H7 (cell line): Measurements from ENCODE around the gene FKBP3. TPM values are rescaled to one million over a fixed set of nuclear protein-coding genes. Genes with fewer than 3 reads are reported as not detected.
A peak's percentile ranks its signal among the peaks of the same experiment; 100 is the strongest.
"Not testable (repeated sequence)": the region's sequence is repeated elsewhere in the genome, so short reads cannot be mapped to it uniquely, and the experiment has no call there.

ENCODE experiments used
- DNase-seq: peaks from one replicate; pipeline ENCODE4 v3.0.0; 2012
- H3K27me3 ChIP-seq: 2 replicates; pipeline ENCODE4 v1.6.0; 2011; ENCODE audit warnings: mild to moderate bottlenecking, low read length; ENCODE audit not compliant: control insufficient read depth, insufficient read depth
- H3K36me3 ChIP-seq: replicated peaks from 2 replicates; pipeline ENCODE4 v1.5.1; 2011; ENCODE audit warnings: low read length; ENCODE audit not compliant: control insufficient read depth, insufficient read depth
- H3K4me3 ChIP-seq: 2 replicates; pipeline ENCODE4 v1.5.1; 2011; ENCODE audit warnings: low read depth, mild to moderate bottlenecking, control low read depth, low read length, moderate library complexity; ENCODE audit not compliant: insufficient read depth
- total RNA-seq: library from RNA; depleted of rRNA; stranded (reverse); fragments of >200 nt; shearing (Covaris generic); gene quantifications from 2 replicates; pipeline ENCODE4 v1.2.3, GENCODE V29; 2014; rRNA removed

The FKBP3 gene
- total RNA-seq: 53.0 and 54.0 TPM in 2 replicates

DNA sequence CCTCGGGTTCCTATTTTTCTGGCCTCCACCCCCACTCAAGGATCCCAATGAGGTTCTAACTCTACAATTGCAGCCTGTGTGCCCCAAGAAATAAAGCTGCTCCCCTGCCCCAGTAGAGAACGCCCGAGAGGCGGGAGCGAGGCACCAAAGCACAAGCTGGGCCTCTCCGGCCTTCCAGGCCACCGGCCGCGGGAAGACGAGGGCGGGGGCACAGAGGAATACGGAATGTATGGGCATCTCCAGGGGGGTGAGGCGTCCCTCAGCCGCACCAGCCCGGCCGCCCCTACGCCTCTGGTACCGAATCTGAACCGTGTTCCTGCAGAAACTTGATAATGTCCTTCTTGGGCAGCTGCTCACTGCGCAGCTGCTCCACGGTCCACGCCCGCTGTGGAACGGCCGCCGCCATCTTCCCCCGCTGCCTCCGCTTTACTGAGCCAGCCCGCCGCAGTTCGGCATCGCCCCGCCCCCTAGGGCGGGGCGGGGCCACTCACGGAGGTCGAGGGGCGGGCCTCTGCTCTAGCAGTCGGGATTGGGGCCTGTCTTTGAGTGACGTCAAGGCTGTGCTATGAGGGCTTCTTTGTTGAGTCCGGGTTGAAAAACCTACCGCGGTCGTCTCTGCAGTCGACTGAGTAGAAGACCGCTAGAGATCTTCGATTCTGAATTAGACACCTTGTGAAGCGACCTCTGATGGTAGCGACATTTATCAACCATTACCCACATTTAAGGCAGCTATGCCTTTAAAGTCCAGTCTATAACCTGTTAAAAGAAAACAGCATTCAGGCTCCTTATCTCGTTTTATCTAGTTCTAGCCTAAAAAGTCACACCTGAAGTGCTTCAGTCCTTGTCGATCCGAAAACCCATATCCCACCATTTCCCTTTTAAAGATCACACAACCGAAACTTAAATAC is at the start of gene FKBP3:
Gene FKBP3 (minus strand): TSS at position 431 of the 908 bp plus-strand sequence. CDS start 25 bp downstream, at position 406.
- H3K4me3 ChIP-seq: peak within 1 kb of the TSS; percentile 95
- H3K27me3 ChIP-seq: no peaks in the 10 kb centered on the region
- peaks cover 1% of the 10 kb centered on the region; the same call in 1 of the 2 replicates for H3K36me3 ChIP-seq
- peak; percentile 97 for DNase-seq

DNA sequence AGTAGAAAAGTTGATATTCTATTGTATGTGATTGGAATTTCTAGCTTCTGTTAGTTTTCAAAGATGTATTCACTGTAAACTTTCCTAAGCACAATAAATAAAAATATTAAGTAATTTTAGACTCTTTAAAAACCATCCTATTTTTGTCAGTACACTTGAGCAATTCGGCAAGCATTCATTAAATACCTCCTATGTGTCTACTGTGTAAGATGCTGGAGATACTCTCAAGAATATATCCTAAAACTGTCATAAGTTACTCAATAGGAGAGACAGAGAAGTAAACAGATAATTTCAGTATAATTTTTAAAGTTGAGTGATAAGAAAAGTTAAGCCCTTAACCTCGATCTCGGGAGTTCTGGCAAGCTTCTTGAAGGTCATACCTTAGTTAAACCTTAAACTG is 47.5 kb upstream of the FKBP3 start:
- no peak for DNase-seq
- Histone ChIP-seq H3K4me3 (no peak overlapping the region), H3K36me3 (no peaks in the 10 kb centered on the region), H3K27me3 (no peaks in the 10 kb centered on the region)

DNA sequence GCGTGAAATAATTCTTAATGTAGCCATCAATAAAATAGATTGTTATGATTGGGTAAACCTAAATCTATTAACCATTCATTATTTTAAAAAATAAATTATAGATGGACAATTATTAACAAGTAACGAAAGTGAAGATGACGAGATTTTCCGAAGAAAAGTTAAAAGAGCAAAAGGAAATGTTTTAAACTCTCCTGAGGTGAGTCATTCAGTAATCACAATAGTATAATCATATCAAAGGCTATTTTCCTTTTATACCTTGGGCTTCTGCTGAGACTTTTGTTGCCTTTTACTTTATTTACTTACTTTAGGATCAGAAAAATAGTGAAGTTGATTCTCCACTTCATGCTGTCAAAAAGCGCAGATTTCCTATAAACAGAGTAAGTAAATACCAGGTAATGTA is 47.0 kb upstream of the FKBP3 start:
- Histone ChIP-seq H3K36me3 (no peaks in the 10 kb centered on the region), H3K27me3 (no peaks in the 10 kb centered on the region), H3K4me3 (no peak overlapping the region)
- no peak for DNase-seq

DNA sequence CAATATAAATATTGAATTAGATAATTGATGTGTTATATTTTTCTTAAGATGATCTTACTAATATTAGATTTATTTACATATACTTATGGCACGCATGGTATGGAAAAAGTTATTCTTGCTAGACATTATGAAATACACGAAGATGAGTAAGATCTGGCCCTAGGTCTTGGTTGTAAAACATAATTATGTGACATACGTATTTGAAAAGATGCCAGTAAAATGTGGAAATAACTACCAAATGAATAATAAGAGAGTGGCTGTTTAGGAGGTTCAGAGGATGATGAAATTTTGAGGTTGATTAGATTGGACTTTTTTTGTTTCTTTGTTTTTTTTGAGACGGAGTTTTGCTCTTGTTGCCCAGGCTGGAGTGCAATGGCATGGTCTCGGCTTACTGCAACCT is 42.8 kb upstream of the FKBP3 start:
- no peaks in the 10 kb centered on the region for H3K27me3 ChIP-seq
- DNase-seq: no peak
- H3K36me3 ChIP-seq: no peaks in the 10 kb centered on the region; the same call in 1 of the 2 replicates
- H3K4me3 ChIP-seq: no peak overlapping the region

DNA sequence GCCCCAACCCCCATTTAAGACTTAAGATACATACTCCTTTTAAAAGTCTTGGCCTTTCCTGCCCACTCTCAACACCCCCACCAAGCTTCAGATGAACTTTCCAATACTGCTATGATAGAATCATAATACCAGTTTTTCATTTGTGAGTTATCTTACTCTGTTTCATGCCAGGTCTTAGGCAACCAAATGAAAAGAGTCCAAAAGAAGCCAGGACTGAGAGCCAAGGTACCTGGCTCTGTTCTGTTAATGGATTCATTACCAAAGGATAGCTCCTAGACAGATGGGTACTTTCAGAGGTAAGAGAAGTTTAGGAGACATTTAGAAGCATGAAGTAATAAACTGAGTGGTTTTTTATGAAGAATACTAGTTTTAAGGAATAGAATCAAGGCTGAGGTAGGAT is 35.6 kb upstream of the FKBP3 start:
- Histone ChIP-seq H3K4me3 (no peak overlapping the region), H3K36me3 (peaks cover 5% of the 10 kb centered on the region), H3K27me3 (no peaks in the 10 kb centered on the region)
- no peak for DNase-seq

DNA sequence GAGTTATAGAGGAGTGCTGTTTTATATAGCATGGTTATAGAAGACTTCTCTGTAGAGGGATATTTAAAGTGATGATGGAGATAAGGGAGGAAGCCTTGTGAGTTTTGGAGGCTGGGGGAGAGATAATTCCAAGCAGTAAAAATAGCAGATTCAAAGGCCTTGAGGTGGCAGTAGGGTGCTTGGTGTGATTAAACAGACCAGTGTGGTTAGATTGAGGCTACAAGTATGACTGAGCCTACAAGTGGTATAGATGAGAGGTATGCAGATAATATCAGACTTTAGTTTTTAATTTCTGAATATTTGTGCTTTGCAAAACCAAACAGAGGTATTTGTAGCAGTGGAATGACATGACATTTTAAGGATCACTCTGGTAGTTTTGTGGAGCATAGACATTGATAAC is 21.8 kb upstream of the FKBP3 start:
- H3K36me3 ChIP-seq: peaks cover 1% of the 10 kb centered on the region; the same call in 1 of the 2 replicates
- no peak overlapping the region for H3K4me3 ChIP-seq
- no peaks in the 10 kb centered on the region for H3K27me3 ChIP-seq
- DNase-seq: no peak

DNA sequence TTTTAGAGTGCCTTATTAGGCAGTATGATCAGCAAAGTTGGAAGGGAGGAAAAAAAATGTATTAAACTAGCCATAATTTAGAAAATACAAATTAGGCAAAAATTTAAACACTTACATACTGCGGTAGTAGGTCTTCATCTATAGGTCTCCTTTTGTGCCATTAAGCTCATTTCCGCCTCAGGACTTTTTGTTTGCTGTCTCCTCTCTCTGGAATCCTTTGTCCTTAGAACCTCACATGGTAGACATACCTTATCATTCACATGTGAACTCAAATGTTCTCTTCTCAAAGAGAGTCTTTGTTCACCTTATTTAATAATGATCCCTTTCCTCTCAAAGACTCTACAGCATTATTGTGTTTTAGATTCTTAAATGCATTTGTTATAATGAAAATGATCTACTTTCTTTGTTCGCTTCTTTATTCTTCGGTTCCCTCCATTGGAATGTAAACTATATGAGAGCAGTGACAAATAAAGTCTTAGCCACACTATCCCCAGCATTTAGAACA is 16.2 kb upstream of the FKBP3 start:
- Histone ChIP-seq H3K27me3 (no peaks in the 10 kb centered on the region), H3K4me3 (no peak overlapping the region), H3K36me3 (no peaks in the 10 kb centered on the region; the same call in 1 of the 2 replicates)
- DNase-seq: no peak

DNA sequence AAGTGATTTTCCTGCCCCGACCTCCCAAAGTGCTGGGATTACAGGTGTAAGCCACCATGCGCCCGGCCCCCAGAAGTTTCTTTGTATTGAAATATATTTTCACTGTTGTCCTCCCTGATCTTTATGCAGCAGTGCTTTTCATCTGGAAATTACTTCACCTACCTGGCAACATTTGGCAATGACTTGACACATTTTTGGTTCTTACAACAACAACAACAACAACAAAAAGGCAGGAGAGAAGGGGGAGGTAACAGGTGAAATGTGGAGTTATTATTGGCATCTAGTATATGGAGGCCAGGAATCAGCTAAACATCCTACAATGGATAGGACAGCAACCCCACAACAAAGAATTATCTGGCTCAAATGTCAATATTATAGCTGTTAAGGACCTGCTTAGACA is 15.3 kb upstream of the FKBP3 start:
- Histone ChIP-seq H3K4me3 (no peak overlapping the region), H3K36me3 (no peaks in the 10 kb centered on the region), H3K27me3 (no peaks in the 10 kb centered on the region)
- no peak for DNase-seq

DNA sequence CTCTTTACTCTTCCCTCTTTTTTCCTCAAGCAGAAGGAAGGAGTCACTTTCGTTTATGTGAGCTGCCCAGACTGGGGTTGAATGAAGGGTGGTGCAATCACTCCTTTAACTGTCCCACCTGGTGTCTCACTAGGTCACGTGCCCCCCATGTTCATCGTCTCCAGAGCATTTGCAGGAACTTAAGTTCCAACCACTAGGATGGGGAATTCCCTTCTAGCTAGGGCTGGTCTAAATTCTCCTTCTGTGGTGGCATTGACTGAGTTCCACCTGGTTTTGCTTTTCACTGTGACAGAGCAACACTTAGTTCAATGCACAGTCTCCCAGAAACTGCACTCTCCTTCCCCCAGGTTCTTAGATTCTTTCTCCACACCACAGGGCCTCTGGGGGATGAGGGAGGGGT is 10.9 kb upstream of the FKBP3 start:
- DNase-seq: no peak
- no peaks in the 10 kb centered on the region for H3K27me3 ChIP-seq
- H3K4me3 ChIP-seq: no peak overlapping the region
- no peaks in the 10 kb centered on the region for H3K36me3 ChIP-seq

DNA sequence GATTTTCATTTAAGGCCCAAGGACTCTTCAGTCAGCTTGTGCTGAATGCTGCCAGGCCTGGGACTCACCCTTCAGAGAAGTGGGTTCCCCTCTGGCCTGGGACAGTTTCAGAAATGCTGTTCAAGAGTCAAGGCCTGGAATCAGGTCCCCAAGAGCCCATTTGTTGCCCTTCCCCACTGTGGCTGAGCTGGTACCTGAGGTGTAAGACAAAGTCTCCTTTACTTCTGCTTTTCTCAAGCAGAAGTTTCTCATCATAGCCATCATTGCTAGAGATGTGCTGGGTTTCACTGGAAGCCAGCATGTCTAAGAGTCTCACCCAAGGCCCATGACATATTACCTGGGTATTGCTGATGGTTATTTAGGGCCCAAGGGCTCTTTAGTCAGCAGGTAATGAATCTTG is 10.4 kb upstream of the FKBP3 start:
- Histone ChIP-seq H3K27me3 (no peaks in the 10 kb centered on the region), H3K36me3 (no peaks in the 10 kb centered on the region), H3K4me3 (no peak overlapping the region)
- no peak for DNase-seq

DNA sequence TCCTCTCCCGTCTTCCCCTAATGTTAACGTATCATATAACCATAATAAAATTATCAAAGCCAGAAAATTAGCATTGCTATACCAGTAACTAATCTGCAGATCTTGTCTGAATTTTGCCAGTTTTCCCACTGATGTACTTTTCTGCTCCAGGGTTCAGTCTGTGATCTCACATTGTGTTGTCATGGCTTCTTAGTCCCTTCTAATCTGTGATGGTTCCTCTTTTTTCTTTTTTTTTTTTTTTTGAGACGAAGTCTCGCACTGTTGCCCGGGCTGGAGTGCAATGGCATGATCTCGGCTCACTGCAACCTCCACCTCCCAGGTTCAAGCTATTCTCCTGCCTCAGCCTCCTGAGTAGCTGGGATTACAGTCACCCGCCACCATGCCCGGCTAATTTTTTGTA is 7.8 kb upstream of the FKBP3 start:
- H3K4me3 ChIP-seq, H3K27me3 ChIP-seq, DNase-seq, H3K36me3 ChIP-seq: not testable (repeated sequence)

DNA sequence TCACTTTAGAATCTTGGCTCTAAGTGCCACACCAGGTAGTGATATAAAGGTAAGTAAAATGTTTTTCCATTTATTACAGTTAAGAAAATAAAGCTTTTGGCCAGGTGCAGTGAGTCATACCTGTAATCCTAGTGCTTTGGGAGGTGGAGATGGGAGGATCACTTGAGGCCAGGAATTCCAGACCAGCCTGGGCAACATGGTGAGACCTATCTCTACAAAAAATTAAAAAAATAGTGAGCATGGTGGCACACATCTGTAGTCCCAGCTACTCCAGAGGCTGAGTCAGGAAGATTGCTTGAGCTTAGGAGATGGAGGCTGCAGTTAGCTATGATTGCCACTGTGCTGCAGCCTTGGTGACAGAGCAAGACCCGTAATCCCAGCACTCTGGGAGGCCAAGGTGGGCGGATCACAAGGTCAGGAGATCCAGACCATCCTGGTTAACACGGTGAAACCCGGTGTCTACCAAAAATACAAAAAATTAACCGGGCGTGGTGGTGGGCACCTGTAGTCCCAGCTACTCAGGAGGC is 6.4 kb upstream of the FKBP3 start:
- Histone ChIP-seq H3K36me3 (no peaks in the 10 kb centered on the region), H3K27me3 (no peaks in the 10 kb centered on the region), H3K4me3 (no peak overlapping the region)
- no peak for DNase-seq

DNA sequence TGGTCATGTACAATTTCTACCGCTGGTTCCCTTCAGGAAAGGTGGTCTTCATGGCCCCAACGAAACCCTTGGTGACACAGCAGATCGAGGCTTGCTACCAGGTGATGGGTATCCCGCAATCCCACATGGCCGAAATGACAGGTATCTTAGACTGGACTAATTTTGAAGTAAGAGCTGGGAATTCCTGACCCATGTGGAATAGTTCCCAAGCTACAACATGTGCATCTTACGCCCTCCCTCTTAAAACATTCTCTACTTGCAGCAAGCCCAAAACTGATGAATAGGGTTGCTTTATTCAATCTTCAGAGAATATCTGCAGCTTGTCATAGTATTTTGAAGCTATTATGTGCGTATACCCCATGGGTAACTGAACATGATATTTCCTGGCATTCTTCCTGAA is 2.1 kb upstream of the FKBP3 start:
- Histone ChIP-seq H3K36me3 (no peaks in the 10 kb centered on the region), H3K27me3 (no peaks in the 10 kb centered on the region), H3K4me3 (peak overlapping the region; percentile 95)
- DNase-seq: no peak

DNA sequence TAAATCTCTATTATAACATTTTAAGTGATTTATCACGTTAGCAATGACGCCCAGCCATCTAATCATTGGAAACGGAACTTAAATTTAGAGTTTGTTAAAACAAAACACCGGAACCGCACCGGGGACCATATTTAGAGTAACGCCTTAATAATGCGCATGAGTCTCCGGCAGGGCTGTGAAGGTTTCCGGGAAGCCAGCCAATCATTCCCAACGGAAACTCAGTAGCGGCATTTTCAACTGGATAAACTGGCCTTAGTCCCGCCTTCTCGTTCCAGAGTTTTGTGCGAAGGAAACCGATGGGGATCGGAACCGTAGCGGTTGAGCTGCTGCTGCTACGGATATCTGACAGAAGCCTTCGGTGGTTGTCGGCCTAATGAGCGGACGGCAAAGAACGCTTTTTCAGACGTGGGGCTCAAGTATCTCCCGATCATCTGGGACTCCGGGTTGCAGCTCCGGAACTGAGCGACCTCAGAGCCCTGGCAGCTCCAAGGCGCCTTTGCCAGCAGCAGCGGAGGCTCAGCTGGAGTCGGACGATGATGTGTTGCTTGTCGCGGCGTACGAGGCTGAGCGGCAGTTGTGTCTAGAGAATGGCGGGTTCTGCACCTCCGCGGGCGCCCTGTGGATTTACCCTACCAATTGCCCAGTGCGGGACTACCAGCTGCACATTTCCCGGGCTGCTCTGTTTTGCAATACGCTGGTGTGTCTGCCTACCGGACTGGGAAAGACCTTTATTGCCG is 1.5 kb upstream of the FKBP3 start, which contains the start of gene FANCM:
Gene FANCM (plus strand): TSS at position 272 of the 737 bp plus-strand sequence. CDS start 102 bp downstream, at position 374.
- Histone ChIP-seq H3K36me3 (no peaks in the 10 kb centered on the region), H3K27me3 (no peaks in the 10 kb centered on the region), H3K4me3 (peak within 1 kb of the TSS; percentile 95)
- DNase-seq: peak; percentile 85
